ENCODE results near the gene YAP1.

The YAP1 gene

DNA sequence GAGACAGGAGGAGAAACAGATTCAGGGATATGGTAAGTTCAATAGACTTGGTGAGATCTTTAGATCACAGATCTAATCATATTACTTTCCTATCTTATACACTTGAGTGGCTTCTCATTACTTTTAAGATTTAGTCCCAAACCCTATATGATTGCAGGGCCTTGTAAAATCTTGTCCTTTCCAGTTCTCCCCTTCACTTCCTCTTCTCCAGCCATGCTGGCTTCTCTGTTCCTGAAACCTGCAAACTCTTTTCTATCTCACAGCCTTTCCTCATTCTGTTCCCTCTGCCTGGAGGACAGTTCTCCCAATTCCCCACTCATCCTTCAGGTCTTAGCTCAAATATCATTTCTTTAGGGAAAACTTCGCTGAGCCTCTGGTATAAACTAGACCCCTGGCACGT, 141.2 kb downstream of the YAP1 start:
- no peaks in the 10 kb centered on the region for H3K27me3 ChIP-seq (ENCODE audit: insufficient read depth, low read depth)

DNA sequence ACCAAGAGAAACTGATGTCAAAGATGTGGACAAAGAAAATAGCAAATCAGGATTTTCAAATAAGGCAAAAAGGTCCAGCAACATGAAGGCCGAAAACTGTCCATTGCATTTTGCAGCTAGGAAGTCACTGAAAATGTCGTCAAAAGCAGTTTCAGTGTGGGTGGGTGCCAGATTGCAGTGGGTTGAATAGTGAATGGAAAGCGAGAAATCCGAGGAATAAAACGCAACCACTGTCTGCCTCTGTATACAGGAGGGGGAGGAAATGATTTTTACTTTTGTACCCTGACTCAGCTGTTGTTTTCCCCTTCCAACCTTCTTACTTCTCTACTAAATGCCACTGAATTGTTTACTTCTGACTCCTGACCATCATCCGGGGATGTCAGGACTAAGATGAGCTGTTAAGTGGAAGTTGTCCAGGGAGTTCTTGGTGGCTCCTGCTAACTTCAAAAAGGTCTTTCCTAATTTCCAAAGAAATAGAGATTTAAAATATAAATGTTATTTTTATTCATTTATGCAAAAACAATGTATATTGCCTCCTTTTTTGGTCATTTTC, 142.2 kb downstream of the YAP1 start:
- Histone ChIP-seq H3K36me3 (ENCODE audit: insufficient read depth) (no peaks in the 10 kb centered on the region), H3K79me2 (ENCODE audit: insufficient read depth, low read depth) (no peaks in the 10 kb centered on the region), H3K9ac (no peak overlapping the region), H3K27me3 (ENCODE audit: insufficient read depth, low read depth) (no peaks in the 10 kb centered on the region), H4K20me1 (ENCODE audit: insufficient read depth) (no peaks in the 10 kb centered on the region), H3K4me1 (ENCODE audit: low read depth, poor library complexity, severe bottlenecking) (no peaks in the 10 kb centered on the region), H2AFZ (ENCODE audit: low read depth) (no peak overlapping the region), H3K4me2 (no peak overlapping the region), H3K4me3 (IDR thresholded peaks at IDR 0.05; ENCODE audit: insufficient read depth, low read depth, low read length) (no peak overlapping the region), H3K27ac (no peak overlapping the region)
- TF ChIP-seq, protein P1, sequence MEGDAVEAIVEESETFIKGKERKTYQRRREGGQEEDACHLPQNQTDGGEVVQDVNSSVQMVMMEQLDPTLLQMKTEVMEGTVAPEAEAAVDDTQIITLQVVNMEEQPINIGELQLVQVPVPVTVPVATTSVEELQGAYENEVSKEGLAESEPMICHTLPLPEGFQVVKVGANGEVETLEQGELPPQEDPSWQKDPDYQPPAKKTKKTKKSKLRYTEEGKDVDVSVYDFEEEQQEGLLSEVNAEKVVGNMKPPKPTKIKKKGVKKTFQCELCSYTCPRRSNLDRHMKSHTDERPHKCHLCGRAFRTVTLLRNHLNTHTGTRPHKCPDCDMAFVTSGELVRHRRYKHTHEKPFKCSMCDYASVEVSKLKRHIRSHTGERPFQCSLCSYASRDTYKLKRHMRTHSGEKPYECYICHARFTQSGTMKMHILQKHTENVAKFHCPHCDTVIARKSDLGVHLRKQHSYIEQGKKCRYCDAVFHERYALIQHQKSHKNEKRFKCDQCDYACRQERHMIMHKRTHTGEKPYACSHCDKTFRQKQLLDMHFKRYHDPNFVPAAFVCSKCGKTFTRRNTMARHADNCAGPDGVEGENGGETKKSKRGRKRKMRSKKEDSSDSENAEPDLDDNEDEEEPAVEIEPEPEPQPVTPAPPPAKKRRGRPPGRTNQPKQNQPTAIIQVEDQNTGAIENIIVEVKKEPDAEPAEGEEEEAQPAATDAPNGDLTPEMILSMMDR (conservative IDR thresholded peaks at IDR 0.05; ENCODE audit: low read depth, low read length), result no peak

More for the DNA sequence above, 141.2 kb downstream of the YAP1 start:
- H3K79me2 ChIP-seq (ENCODE audit: insufficient read depth, low read depth), result no peaks in the 10 kb centered on the region
- H3K36me3 ChIP-seq (ENCODE audit: insufficient read depth), result no peaks in the 10 kb centered on the region
- H2AFZ ChIP-seq (ENCODE audit: low read depth), result no peak overlapping the region
- H3K27ac ChIP-seq, result no peak overlapping the region
- TF ChIP-seq, protein P1 (conservative IDR thresholded peaks at IDR 0.05; ENCODE audit: low read depth, low read length), result no peak
- no peaks in the 10 kb centered on the region for H3K4me1 ChIP-seq (ENCODE audit: low read depth, poor library complexity, severe bottlenecking)
- no peak overlapping the region for H3K4me3 ChIP-seq (IDR thresholded peaks at IDR 0.05; ENCODE audit: insufficient read depth, low read depth, low read length)
- no peaks in the 10 kb centered on the region for H4K20me1 ChIP-seq (ENCODE audit: insufficient read depth)
- no peak overlapping the region for H3K9ac ChIP-seq
- H3K4me2 ChIP-seq, result no peak overlapping the region

DNA sequence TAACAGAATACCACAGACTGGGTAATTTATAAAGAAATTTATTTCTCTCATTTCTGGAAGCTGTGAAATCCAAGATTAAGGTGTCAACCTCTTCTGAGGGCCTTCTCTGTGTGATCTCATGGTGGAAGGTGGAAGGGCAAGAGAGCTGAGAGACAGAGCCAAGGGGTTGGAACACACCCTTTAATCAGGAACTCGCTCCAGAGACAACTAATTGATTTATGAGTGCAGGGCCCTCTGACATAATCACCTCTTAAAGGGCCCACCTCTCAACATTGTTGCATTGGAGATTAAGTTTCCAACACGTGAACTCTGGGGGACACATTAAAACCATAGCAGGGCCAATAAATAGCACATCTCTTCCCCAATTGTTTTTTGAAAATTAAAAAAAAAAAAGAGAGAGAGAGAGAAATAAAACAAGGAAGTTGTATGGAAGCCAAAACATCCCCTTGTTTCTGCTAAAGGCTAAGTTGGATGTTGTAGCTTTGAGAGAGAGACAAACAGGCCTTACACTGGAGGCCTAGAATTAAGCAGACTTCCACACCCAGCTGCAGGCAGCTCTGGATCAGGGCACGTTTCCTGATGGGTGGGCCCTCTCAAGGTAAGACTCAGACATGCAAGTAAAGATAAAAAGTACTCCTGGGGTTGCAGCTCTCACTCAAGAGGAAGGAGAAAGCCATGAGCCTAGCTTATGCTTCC, 142.9 kb downstream of the YAP1 start:
- Histone ChIP-seq H3K4me3 (IDR thresholded peaks at IDR 0.05; ENCODE audit: insufficient read depth, low read depth, low read length) (no peak overlapping the region), H2AFZ (ENCODE audit: low read depth) (no peak overlapping the region), H3K36me3 (ENCODE audit: insufficient read depth) (no peaks in the 10 kb centered on the region), H3K27me3 (ENCODE audit: insufficient read depth, low read depth) (no peaks in the 10 kb centered on the region), H3K9ac (no peak overlapping the region), H3K79me2 (ENCODE audit: insufficient read depth, low read depth) (no peaks in the 10 kb centered on the region), H3K27ac (no peak overlapping the region), H3K4me1 (ENCODE audit: low read depth, poor library complexity, severe bottlenecking) (no peaks in the 10 kb centered on the region), H4K20me1 (ENCODE audit: insufficient read depth) (no peaks in the 10 kb centered on the region), H3K4me2 (no peak overlapping the region)
- TF ChIP-seq, protein P1 (conservative IDR thresholded peaks at IDR 0.05; ENCODE audit: low read depth, low read length), result no peak

- H3K4me2 ChIP-seq, result no peak overlapping the region
- H3K79me2 ChIP-seq (ENCODE audit: insufficient read depth, low read depth), result no peaks in the 10 kb centered on the region
- no peaks in the 10 kb centered on the region for H3K36me3 ChIP-seq (ENCODE audit: insufficient read depth)
- H4K20me1 ChIP-seq (ENCODE audit: insufficient read depth), result no peaks in the 10 kb centered on the region
- TF ChIP-seq, protein P1 (conservative IDR thresholded peaks at IDR 0.05; ENCODE audit: low read depth, low read length), result no peak; the same call in 1 of the 2 replicates
- no peaks in the 10 kb centered on the region for H3K27me3 ChIP-seq (ENCODE audit: insufficient read depth, low read depth)
- H3K4me3 ChIP-seq (IDR thresholded peaks at IDR 0.05; ENCODE audit: insufficient read depth, low read depth, low read length), result no peak overlapping the region
- H2AFZ ChIP-seq (ENCODE audit: low read depth), result no peak overlapping the region
- no peak overlapping the region for H3K9ac ChIP-seq
- no peak overlapping the region for H3K27ac ChIP-seq
- H3K4me1 ChIP-seq (ENCODE audit: low read depth, poor library complexity, severe bottlenecking), result no peaks in the 10 kb centered on the region
Observed at GRCh38 chr11:102254047-102254446, 143.8 kb downstream of the YAP1 start.

All from KMS-11 (cell line).